GM18870 (cell line): ENCODE results near the gene CSE1L.
"Not testable (repeated sequence)": the region's sequence is repeated elsewhere in the genome, so short reads cannot be mapped to it uniquely, and the experiment has no call there.

Experiments used
- ATAC-seq: cut with Tn5 transposase; IDR thresholded peaks from one replicate; pipeline ENCODE4 v1.9.1; 2021; ENCODE audit warnings: moderate library complexity; ENCODE audit not compliant: unreplicated experiment

The CSE1L gene

DNA sequence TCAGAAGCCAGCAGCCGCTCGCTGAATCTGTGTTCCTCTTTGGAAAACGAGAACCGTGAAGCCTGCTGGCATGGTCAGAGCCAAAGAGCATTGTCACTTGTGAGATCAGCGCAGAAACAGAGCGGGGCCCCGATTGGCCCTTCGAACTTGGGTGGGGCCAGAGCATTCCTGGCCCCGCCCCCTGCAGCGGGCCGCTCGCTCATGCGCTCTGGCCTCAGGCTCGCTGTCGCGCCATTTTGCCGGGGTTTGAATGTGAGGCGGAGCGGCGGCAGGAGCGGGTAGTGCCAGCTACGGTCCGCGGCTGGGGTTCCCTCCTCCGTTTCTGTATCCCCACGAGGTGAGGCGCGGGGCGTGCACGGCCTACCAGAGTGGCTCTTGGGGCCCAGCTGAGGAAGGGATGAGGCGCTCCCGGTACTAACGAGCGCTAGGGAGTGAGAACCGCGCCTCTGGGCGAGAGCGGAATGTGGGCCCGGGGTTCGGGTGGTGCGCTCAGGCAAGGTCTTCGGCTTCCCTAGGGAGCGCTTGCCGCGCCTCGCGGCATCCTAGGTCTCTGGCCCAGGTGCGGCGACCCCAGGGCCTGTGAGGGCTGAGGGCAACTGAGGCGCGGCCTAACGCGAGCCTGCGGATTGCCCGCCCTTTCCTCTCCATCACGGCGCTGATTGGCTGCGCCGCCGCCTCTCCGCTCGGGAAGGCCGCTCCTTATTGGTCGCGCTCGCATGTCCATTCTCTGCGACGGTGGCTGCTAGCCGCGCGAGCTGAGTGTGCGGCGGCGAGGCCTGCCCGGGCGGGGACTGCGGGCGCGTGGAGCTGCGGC is at the start of gene CSE1L:
Gene CSE1L, plus strand, starts transcription at position 226 of the 814 bp plus-strand sequence. CDS start 12,152 bp downstream, outside the sequence.
- ATAC-seq, result peak; percentile 75

GRCh38 chr20:48999890-49000870 is 45.9 kb upstream of the CSE1L start:
- no peak for ATAC-seq

DNA sequence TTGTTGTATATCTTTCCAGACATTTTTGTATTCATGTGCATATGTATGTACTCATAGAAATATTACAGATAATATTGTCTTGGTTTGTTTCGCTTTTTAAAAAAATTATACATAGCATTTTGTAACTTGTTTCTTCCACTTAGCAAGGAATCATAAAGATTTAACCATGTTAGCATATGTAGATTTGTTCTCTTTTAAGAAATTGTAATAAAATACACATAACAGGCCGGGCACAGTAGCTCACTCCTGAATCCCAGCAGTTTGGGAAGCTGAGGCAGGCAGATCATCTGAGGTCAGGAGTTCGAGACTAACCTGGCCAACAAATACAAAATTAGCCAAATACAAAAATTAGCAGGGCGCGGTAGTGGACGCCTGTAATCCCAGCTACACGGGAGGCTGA is 44.4 kb upstream of the CSE1L start:
- ATAC-seq, result no peak

DNA sequence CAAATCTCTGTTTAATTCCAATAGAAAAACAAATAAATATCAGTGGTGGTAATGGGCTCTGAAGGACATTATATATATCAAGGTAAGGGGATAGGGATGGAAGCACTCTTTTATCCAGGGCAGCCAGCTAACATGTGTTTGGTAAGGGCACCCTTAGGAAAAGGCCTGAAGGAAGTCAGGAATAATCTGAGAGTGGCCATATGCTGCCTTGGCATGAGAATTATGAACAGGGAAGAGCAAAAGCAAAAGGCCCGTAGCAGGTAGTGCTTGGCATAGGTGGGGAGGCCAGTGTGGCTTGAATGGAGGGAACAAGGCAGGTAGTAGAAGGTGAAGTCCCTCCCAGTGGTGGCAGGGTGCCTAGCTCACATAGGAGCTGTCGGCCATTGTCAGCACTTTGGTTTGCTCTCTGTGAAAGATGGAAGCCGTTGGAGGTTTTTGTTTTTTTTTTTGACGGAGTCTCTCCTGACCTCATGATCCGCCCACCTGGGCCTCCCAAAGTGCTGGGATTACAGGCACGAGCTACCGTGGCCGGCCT is 39.6 kb upstream of the CSE1L start:
- ATAC-seq, result no peak

DNA sequence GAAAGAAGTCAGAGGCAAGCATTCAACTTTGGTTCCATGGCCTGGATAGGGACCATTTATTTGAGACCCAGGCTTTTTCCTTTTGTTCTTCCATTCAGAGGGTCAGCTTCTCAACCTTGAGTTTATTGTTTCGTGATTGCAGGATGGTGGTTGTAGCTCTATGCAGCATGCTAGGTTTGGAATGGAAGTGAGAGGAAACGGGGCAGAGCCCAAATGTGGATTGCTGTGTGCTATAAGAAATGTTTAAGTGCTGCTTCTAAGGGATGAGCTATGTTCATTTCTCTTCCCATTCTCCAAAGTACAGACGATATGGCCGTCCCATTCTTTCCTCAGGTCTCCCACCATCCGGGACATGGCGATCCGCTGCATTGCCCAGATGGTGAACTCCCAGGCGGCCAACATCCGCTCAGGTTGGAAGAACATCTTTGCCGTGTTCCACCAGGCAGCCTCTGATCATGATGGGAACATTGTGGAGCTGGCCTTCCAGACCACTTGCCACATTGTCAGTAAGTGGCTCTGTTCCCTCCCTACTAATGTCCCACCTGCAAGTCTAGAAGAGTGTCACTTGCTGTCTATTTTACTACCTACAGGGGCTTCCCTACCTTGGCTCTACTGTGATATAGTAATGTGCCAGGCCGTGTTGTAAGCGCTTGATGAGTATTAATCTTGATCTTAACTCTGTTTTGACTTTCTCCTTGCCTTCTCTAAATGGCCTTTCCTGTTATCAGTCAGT is 36.0 kb upstream of the CSE1L start:
- no peak for ATAC-seq

- no peak for ATAC-seq
These were observed 21.9 kb upstream of the CSE1L start for GRCh38 chr20:49024220-49024619.

DNA sequence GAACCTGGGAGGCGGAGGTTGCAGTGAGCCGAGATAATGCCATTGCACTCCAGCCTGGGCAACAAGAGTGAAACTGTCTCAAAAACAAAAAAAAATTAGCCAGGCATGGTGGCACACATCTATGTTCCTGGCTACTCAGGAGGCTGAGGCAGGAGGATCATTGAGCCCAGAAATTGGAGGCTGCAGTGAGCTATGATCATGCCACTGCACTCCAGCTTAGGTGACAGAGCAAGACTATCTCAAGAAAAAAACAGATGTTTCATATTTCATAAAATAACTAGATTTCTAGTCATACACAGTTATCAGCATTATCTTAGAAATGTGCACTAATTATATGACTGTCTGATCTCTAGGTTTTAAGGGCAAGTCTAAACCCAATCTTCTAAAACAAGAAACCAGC is 17.9 kb upstream of the CSE1L start:
- ATAC-seq, result not testable (repeated sequence)

DNA sequence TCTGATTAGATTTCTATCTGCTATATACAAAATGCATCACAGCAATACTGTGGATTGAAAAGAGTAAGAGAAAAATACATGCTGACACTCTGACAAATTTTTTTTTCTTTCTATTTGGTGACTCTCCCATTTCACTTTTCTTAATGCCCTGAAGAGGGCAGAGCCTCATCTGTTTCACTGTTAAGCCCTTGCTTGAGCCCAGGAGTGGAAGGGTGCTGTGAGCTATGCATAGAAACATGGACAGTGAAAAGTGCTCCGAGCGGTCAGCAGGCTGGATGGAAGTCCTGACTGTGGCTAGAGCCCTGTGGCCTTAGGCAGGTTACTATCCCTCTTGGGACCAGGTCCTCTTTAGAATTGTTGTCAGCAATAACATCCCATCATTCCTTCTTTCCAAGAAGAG is 17.4 kb upstream of the CSE1L start:
- no peak for ATAC-seq

- ATAC-seq, result no peak
These were observed 16.9 kb upstream of the CSE1L start for GRCh38 chr20:49029203-49029602.

GRCh38 chr20:49030954-49031619 is 15.0 kb upstream of the CSE1L start:
- no peak for ATAC-seq

DNA sequence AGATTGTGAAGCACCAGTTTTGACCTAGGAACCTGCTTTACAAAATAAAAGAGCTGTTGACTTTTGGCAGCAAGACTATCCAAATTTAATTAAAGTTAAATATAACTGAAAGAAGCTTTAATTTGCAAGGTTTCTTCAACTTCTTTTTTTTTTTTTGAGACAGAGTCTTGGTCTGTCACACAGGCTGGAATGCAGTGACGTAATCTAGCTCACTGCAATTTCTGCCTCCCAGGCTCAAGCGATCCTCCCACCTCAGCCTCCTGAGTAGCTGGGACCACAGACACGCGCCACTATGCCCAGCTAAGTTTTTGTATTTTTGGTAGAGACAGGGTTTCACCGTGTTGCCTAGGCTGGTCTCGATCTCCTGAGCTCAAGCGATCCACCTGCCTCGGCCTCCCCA is 13.7 kb upstream of the CSE1L start:
- no peak for ATAC-seq

DNA sequence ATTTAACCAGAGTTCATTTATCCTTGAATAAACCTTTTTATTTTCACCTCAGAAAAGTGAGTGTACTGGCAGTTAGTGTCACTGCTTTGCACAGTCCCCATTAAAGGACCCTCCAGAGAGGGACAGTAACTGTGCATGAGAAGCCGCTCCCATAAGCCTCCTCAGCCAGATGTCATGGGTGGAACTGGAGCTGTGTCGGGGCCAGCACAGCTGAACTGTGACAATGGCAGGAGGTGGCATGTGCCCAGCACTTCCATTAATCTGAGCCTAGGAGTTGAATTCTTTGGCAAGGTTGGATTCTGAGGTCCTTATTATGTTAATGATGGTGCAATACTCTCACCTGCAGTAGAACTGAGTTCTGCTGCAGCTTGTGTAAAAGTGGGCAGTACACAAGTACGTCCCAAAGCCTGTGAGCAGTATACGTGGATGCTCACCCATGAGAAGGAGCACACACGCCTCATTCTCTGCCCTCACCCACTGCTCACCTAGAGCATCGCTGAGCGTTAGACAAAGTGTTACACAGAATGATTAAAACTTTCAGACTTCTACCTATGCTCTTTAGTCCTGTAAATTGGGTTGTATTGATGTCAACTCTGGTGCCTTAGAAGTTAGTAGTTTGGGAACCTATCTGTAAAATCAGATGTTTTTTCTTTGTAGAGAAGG is 11.9 kb upstream of the CSE1L start:
- ATAC-seq, result no peak

DNA sequence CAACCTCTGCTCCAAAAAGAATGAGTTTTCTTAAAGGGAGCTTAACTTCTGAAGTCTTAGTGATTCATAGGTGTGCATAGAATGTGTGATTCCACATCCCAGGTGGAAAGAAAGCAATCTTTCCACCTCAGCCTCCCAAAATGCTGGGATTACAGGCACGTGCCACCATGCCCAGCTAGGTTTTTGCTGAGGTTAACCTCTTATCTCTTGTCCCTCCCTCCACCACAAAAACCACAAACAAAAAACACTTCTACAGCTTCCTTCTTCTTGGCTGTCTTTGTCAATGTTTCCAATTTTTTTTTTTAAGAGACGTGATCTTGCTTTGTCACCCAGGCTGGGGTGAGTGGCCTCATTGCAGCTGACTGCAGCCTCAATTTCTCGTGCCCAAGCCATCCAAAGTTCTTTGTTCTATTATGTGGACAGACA is 8.1 kb upstream of the CSE1L start:
- no peak for ATAC-seq

- ATAC-seq, result no peak
These were observed 6.3 kb upstream of the CSE1L start for GRCh38 chr20:49039854-49040253.

GRCh38 chr20:49043000-49043399 is 3.1 kb upstream of the CSE1L start:
- no peak for ATAC-seq

GRCh38 chr20:49045440-49046086 is 549 bp upstream of the CSE1L start:
- peak; percentile 3 for ATAC-seq

- ATAC-seq, result no peak
These were observed 6.2 kb downstream of the CSE1L start for GRCh38 chr20:49052334-49052733.

DNA sequence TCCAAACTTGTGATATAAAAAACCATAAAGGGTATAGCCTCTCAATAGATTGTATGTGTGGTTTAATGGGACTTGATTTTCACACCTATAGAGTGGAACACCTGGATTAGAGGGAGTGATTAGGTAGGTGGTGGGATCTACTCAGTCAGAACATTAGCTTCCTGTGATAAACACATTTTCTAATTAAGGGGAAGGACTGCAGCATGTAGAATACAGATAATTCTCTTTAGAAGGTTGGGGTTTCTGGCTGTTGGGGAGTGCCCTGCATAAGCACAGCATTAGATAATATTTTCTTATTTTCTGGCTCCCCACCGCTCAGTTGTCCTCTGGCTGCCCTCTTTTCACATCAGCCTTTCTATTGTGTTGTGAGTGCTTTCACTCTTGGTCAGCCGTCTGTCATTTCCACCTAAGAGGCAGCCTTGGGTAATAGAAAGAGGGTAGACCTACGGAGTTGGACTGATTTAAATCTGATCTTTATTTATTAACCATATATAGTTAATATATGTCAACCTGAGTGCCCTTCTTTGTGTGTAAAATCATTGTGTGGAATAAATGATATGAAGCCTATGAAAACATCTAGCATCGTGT is 8.0 kb downstream of the CSE1L start:
- ATAC-seq, result no peak

GRCh38 chr20:49063279-49063678 is 17.2 kb downstream of the CSE1L start:
- no peak for ATAC-seq
